GM12878 (cell line): ENCODE results near the gene RAMACL. TPM values are rescaled to one million over a fixed set of nuclear protein-coding genes. Genes with fewer than 3 reads are reported as not detected.

ENCODE experiments used
- ATAC-seq: fragments of 200-7000 bp; cut with Tn5 transposase; 3 replicates; pipeline ENCODE4 v1.9.1; 2020; ENCODE audit warnings: mild to moderate bottlenecking, moderate library complexity
- BruUV-seq: library from RNA; stranded (reverse); fragments of 400-500 nt; replicated peaks from 2 replicates; lab custom pipeline; 2021; lab: Mats Ljungman, UMichigan
- CTCF ChIA-PET: fragments of 300-600 bp; sonication (Branson Sonifier 250); formaldehyde crosslinking; extraction: SDS; loops from one replicate; lab custom pipeline; 2021; ENCODE audit warnings: inconsistent platforms; lab: Yijun Ruan, JAX
- POLR2A ChIA-PET: fragments of 350-600 bp; formaldehyde crosslinking; extraction: SDS; loops from one replicate; lab custom pipeline; 2021; ENCODE audit warnings: inconsistent platforms; lab: Charles Lee
- RAD21 ChIA-PET: fragments of 300-600 bp; sonication (Branson Sonifier 250); formaldehyde crosslinking; loops from one replicate; lab custom pipeline; 2023; ENCODE audit warnings: antibody characterized with exemption; ENCODE audit not compliant: unreplicated experiment; lab: Charles Lee
- SMC1A ChIA-PET: fragments of 300-600 bp; sonication (Branson Sonifier 250); formaldehyde crosslinking; loops from one replicate; lab custom pipeline; 2023; ENCODE audit not compliant: unreplicated experiment, uncharacterized antibody; lab: Charles Lee
- DNase-seq: peaks from one replicate; pipeline ENCODE4 v3.0.0-alpha.2; 2011; ENCODE audit warnings: low read depth, low spot score
- FAIRE-seq: peaks from 3 replicates; lab custom pipeline; 2011; peaks lifted over from hg19 to GRCh38; lab: Jason Lieb, UNC
- H2AFZ ChIP-seq: 2 replicates; pipeline ENCODE4 v1.6.0; 2011; ENCODE audit warnings: low read depth, low read length, control low read depth; ENCODE audit not compliant: control insufficient read depth
- H3K27ac ChIP-seq: 2 replicates; pipeline ENCODE4 v1.5.1; 2011; ENCODE audit warnings: control low read depth; ENCODE audit not compliant: control insufficient read depth, insufficient read depth
- H3K27me3 ChIP-seq, 2 experiments: replicated peaks in 1 of 2; 2 replicates each; pipeline versions ENCODE4 v1.6.0 to v1.6.1; 2011; ENCODE audit warnings: low read length in 1 of 2; ENCODE audit not compliant: control insufficient read depth in 2 of 2, insufficient read depth in 2 of 2
- H3K36me3 ChIP-seq, 2 experiments: 2 replicates each; pipeline ENCODE4 v1.5.1; 2011; ENCODE audit warnings: low read length in 1 of 2; ENCODE audit not compliant: control insufficient read depth in 2 of 2, insufficient read depth in 2 of 2
- H3K4me1 ChIP-seq: 2 replicates; pipeline ENCODE4 v1.6.1; 2011; ENCODE audit warnings: mild to moderate bottlenecking, low read length, moderate library complexity, mixed read lengths; ENCODE audit not compliant: control insufficient read depth, insufficient read depth
- H3K4me2 ChIP-seq: 2 replicates; pipeline ENCODE4 v1.6.0; 2011; ENCODE audit warnings: control low read depth; ENCODE audit not compliant: control insufficient read depth, insufficient read depth
- H3K4me3 ChIP-seq: fragments of 200-600 bp; sonication (generic); 2 replicates; pipeline ENCODE4 v1.5.1; 2016
- H3K79me2 ChIP-seq: 2 replicates; pipeline ENCODE4 v1.6.0; 2011; ENCODE audit warnings: low read length; ENCODE audit not compliant: control insufficient read depth, insufficient read depth
- H3K9ac ChIP-seq: 2 replicates; pipeline ENCODE4 v1.8.0; 2011; ENCODE audit warnings: low read length, control low read depth, mixed read lengths; ENCODE audit not compliant: control insufficient read depth, insufficient read depth
- H3K9me3 ChIP-seq: replicated peaks from 3 replicates; pipeline ENCODE4 v1.5.1; 2011; ENCODE audit warnings: mild to moderate bottlenecking, low read length; ENCODE audit not compliant: control insufficient read depth, insufficient read depth
- H4K20me1 ChIP-seq: 2 replicates; pipeline ENCODE4 v1.6.0; 2011; ENCODE audit not compliant: control insufficient read depth, insufficient read depth
- ATF2 ChIP-seq: IDR thresholded peaks from 2 replicates; pipeline ENCODE4 v1.6.1; 2012; ENCODE audit warnings: low read length, inconsistent platforms
- ATF7 ChIP-seq: fragments of 450-650 bp; IDR thresholded peaks from 2 replicates; pipeline ENCODE4 v1.6.1; 2016; ENCODE audit warnings: low read depth, mild to moderate bottlenecking
- BMI1 ChIP-seq: fragments of 450-650 bp; IDR thresholded peaks from 2 replicates; pipeline ENCODE4 v1.6.1; 2016; ENCODE audit warnings: mild to moderate bottlenecking, moderate library complexity, borderline replicate concordance
- BRCA1 ChIP-seq: IDR thresholded peaks from 2 replicates; pipeline ENCODE4 v1.6.1; 2011; ENCODE audit warnings: low read depth, low read length, improper control_type of control experiment
- EGR1 ChIP-seq, 2 experiments: IDR thresholded peaks; 1 replicate in 1 of 2; 2 replicates in 1 of 2; pipeline ENCODE4 v1.6.1; 2011 to 2012; ENCODE audit warnings: low read depth in 2 of 2, low read length in 2 of 2, borderline replicate concordance in 1 of 2, mild to moderate bottlenecking in 1 of 2, moderate library complexity in 1 of 2
- FOXK2 ChIP-seq: fragments of 450-650 bp; IDR thresholded peaks from 2 replicates; pipeline ENCODE4 v1.6.1; 2017; ENCODE audit warnings: mild to moderate bottlenecking, moderate library complexity
- IRF3 ChIP-seq: fragments of 450-650 bp; IDR thresholded peaks from 2 replicates; pipeline ENCODE4 v1.6.1; 2014; ENCODE audit warnings: mild to moderate bottlenecking
- NR2C1 ChIP-seq: fragments of 450-650 bp; IDR thresholded peaks from 2 replicates; pipeline ENCODE4 v1.6.1; 2017; ENCODE audit warnings: antibody characterized with exemption, mild to moderate bottlenecking, moderate library complexity
- NR2C2 ChIP-seq: IDR thresholded peaks from 2 replicates; pipeline ENCODE4 v1.6.1; 2011; ENCODE audit warnings: borderline replicate concordance, low read depth; ENCODE audit not compliant: control insufficient read depth, insufficient read length
- NRF1 ChIP-seq: conservative IDR thresholded peaks from 2 replicates; pipeline ENCODE4 v1.6.1; 2011; ENCODE audit warnings: mild to moderate bottlenecking, low read depth, low read length, improper control_type of control experiment
- PAX5 ChIP-seq: IDR thresholded peaks from 2 replicates; pipeline ENCODE4 v1.6.1; 2011; ENCODE audit warnings: low read depth, low read length, borderline replicate concordance
- SMAD1 ChIP-seq: fragments of 450-650 bp; IDR thresholded peaks from 2 replicates; pipeline ENCODE4 v1.6.1; 2018; ENCODE audit warnings: mild to moderate bottlenecking, low read depth; ENCODE audit not compliant: partially characterized antibody
- TAF1 ChIP-seq: IDR thresholded peaks from 2 replicates; pipeline ENCODE4 v1.6.1; 2011; ENCODE audit warnings: mild to moderate bottlenecking, low read depth, low read length, borderline replicate concordance
- ZNF207 ChIP-seq: fragments of 450-650 bp; IDR thresholded peaks from 2 replicates; pipeline ENCODE4 v1.6.1; 2014; ENCODE audit warnings: antibody characterized with exemption, mild to moderate bottlenecking, borderline replicate concordance
- WGBS: methylation state at CpG from one replicate; pipeline ENCODE4 v1.1.6; 2016; ENCODE audit warnings: low lambda C conversion rate; ENCODE audit not compliant: insufficient replicate concordance, insufficient coverage; ENCODE audit errors: missing lambda C conversion rate; 5-methylcytosine and 5-hydroxymethylcytosine counted together
- in situ Hi-C: fragments of 300-500 bp; cut with MboI; formaldehyde crosslinking; loops from 9 replicates; pipeline ENCODE4 v1.14.3; 2018; ENCODE audit warnings: mixed read lengths
- intact Hi-C: fragments of 100-400 bp; cut with micrococcal nuclease; formaldehyde crosslinking; loops from one replicate; pipeline ENCODE4 v1.14.2; 2022; ENCODE audit not compliant: unreplicated experiment
- polyA plus RNA-seq, 11 experiments: library from polyadenylated mRNA; depleted of rRNA in 4 of 11; unstranded in 6 of 11; stranded (reverse) in 5 of 11; fragments of >200 nt; fragmentation: Nextera tagmentation in 4 of 11; fragmentation: Illumina TruSeq in 1 of 11; extraction: Ambion mirVana in 4 of 11; extraction: Trizol in 1 of 11; gene quantifications; 1 replicate in 1 of 11; 2 replicates in 10 of 11; pipeline versions ENCODE4 v1.2.1 to v1.2.3, GENCODE V29; 2011 to 2016; ENCODE audit warnings: inconsistent platforms in 2 of 11, missing spikeins in 2 of 11, low read depth in 1 of 11
- total RNA-seq, 4 experiments: library from RNA; depleted of rRNA in 3 of 4; stranded (reverse); fragments of >200 nt in 3 of 4; fragmentation: Illumina TruSeq in 1 of 4; extraction: Trizol in 1 of 4; gene quantifications; 2 replicates each; pipeline versions ENCODE4 v1.2.1 to v1.2.3, GENCODE V29; 2013 to 2021
- TF ChIP-seq, protein P1 (sequence below): IDR thresholded peaks from 2 replicates; pipeline ENCODE4 v1.6.1; 2012; ENCODE audit warnings: low read depth, low read length, improper control_type of control experiment
- TF ChIP-seq, protein P2 (sequence below): IDR thresholded peaks from 2 replicates; pipeline ENCODE4 v1.6.1; 2012; ENCODE audit warnings: low read depth, low read length, improper control_type of control experiment

The RAMACL gene
- total and polyA plus RNA-seq, 10 of the 15 experiments (the other 5 are each of a cell fraction or from before 2014, with no cell fraction given), result 0.09 to 1.3 (median 0.31) TPM; not detected in 1

- no peak for DNase-seq
- CTCF ChIA-PET, result no interaction called here
- in situ Hi-C loops, result no loop called here
- Histone ChIP-seq H3K79me2 (no peaks in the 10 kb centered on the region), H2AFZ (no peak overlapping the region), H3K36me3 (no peaks in the 10 kb centered on the region), H3K9me3 (no peaks in the 10 kb centered on the region), H3K4me1 (peaks cover 16% of the 10 kb centered on the region), H4K20me1 (no peaks in the 10 kb centered on the region), H3K27ac (no peak overlapping the region), H3K27me3 (no peaks in the 10 kb centered on the region), H3K4me2 (no peak overlapping the region), H3K4me3 (no peak overlapping the region), H3K9ac (no peak overlapping the region)
- TF ChIP-seq NR2C2, result no peak
- TF ChIP-seq EGR1 (IDR thresholded peaks at IDR 0.05; ENCODE audit: borderline replicate concordance in 1 of 2, low read depth in 2 of 2, low read length in 2 of 2), result no peak
- no peak for TF ChIP-seq ZNF207
- TF ChIP-seq IRF3, result no peak
- TF ChIP-seq PAX5, result no peak
- TF ChIP-seq BMI1, result no peak
- TF ChIP-seq NRF1, result no peak
- TF ChIP-seq ATF7, result no peak
- no peak for TF ChIP-seq TAF1
- TF ChIP-seq, protein P1, sequence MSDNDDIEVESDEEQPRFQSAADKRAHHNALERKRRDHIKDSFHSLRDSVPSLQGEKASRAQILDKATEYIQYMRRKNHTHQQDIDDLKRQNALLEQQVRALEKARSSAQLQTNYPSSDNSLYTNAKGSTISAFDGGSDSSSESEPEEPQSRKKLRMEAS, result no peak
- no peak for TF ChIP-seq BRCA1
- no peak for TF ChIP-seq FOXK2
- TF ChIP-seq ATF2, result no peak
- no peak for TF ChIP-seq SMAD1
- TF ChIP-seq, protein P2, sequence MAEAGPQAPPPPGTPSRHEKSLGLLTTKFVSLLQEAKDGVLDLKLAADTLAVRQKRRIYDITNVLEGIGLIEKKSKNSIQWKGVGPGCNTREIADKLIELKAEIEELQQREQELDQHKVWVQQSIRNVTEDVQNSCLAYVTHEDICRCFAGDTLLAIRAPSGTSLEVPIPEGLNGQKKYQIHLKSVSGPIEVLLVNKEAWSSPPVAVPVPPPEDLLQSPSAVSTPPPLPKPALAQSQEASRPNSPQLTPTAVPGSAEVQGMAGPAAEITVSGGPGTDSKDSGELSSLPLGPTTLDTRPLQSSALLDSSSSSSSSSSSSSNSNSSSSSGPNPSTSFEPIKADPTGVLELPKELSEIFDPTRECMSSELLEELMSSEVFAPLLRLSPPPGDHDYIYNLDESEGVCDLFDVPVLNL, result no peak
- no peak for TF ChIP-seq NR2C1
- RAD21 ChIA-PET, result no interaction called here
- FAIRE-seq, result no peak
- BruUV-seq, result no TSS peak
- SMC1A ChIA-PET, result no interaction called here
- WGBS, result 80% methylated on average over 4 of the region's 4 CpGs
- no peak for ATAC-seq
- intact Hi-C loops, result no loop called here
- POLR2A ChIA-PET, result no interaction called here
These were observed 43.9 kb downstream of the RAMACL start for GRCh38 chr6:166542580-166542912.
